Sigmoid colon (tissue), 7 donors: ENCODE results near the gene KCNIP4. TPM values are rescaled to one million over a fixed set of nuclear protein-coding genes. Genes with fewer than 3 reads are reported as not detected.

Source experiments
- DNase-seq: peaks from one replicate; pipeline ENCODE4 v3.0.0-alpha.2; 2019
- H3K27ac ChIP-seq, 4 donors: fragments of 200-600 bp; sonication (generic); one replicate each; pipeline ENCODE4 v1.5.1; 2016 to 2019; ENCODE audit warnings: mild to moderate bottlenecking in 1 of 4
- H3K27me3 ChIP-seq, 3 donors: fragments of 200-600 bp; sonication (generic); one replicate each; pipeline ENCODE4 v1.5.1; 2019; ENCODE audit warnings: mild to moderate bottlenecking in 1 of 3
- H3K36me3 ChIP-seq, 4 donors: fragments of 200-600 bp; sonication (generic); one replicate each; pipeline ENCODE4 v1.5.1; 2016 to 2019
- H3K4me1 ChIP-seq, 4 donors: fragments of 200-600 bp; sonication (generic); one replicate each; pipeline ENCODE4 v1.5.1; 2017 to 2019
- H3K4me3 ChIP-seq, 4 donors: fragments of 200-600 bp; sonication (generic); one replicate each; pipeline ENCODE4 v1.5.1; 2017 to 2019; ENCODE audit warnings: mild to moderate bottlenecking in 2 of 4, moderate library complexity in 1 of 4
- H3K9me3 ChIP-seq, 4 donors: fragments of 200-600 bp in 3 of 4; sonication (generic) in 3 of 4; one replicate each; pipeline versions ENCODE4 v1.5.1 to v1.6.1; 2013 to 2019
- EP300 ChIP-seq, 4 donors: sonication (generic); formaldehyde crosslinking; IDR thresholded peaks; one replicate each; pipeline ENCODE4 v1.6.1; 2017; ENCODE audit warnings: antibody characterized with exemption in 4 of 4
- POLR2A ChIP-seq, 2 donors: fragments of 450-650 bp; IDR thresholded peaks; one replicate each; pipeline ENCODE4 v1.6.1; 2016; ENCODE audit warnings: antibody characterized with exemption in 2 of 2, mild to moderate bottlenecking in 2 of 2, moderate library complexity in 2 of 2
- POLR2AphosphoS5 ChIP-seq, 4 donors: sonication (generic); formaldehyde crosslinking; IDR thresholded peaks; one replicate each; pipeline ENCODE4 v1.6.1; 2017; ENCODE audit warnings: antibody characterized with exemption in 4 of 4
- WGBS, 2 donors: extraction: QIAGEN DNeasy Blood & Tissue Kit; methylation state at CpG; one replicate each; pipeline ENCODE4 v1.1.7; 2013; 5-methylcytosine and 5-hydroxymethylcytosine counted together
- intact Hi-C: fragments of 100-400 bp; cut with DNase I; formaldehyde crosslinking; loops from one replicate; pipeline ENCODE4 v1.15.1; 2023
- polyA plus RNA-seq, 3 donors: library from polyadenylated mRNA; stranded (reverse); fragments of 200-250 nt; gene quantifications; one replicate each; pipeline ENCODE4 v1.2.3, GENCODE V29; 2013
- total RNA-seq, 4 donors: library from RNA; depleted of rRNA; stranded (reverse); fragments of >200 nt; gene quantifications; one replicate each; pipeline ENCODE4 v1.1.0, GENCODE V29; 2016
- TF ChIP-seq, protein P1 (sequence below), 4 experiments: fragments of 450-650 bp in 3 of 4; fragments of 200-600 bp in 1 of 4; IDR thresholded peaks; one replicate each; pipeline ENCODE4 v1.5.1; 2016 to 2019; ENCODE audit warnings: antibody characterized with exemption in 4 of 4, mild to moderate bottlenecking in 3 of 4, moderate library complexity in 2 of 4
- donor health status: healthy with polysubstance abuse.
- donor health status: Bipolar disorder and iron deficiency.
- donor health status: healthy.

The KCNIP4 gene
- total and polyA plus RNA-seq, 7 donors, result 0.60 to 28.5 (median 14.0) TPM; not detected in 1

GRCh38 chr4:20700007-20700761, 1248.4 kb downstream of the KCNIP4 start, which contains the start of gene PACRGL:
TSS of gene PACRGL (plus strand) at chr4:20700458. CDS start at chr4:20704482, 4,024 bp downstream.
- H3K4me1 ChIP-seq, result peaks cover 0 to 21% (median 12%) of the 10 kb centered on the region in 4 donors
- H3K9me3 ChIP-seq, result no peaks in the 10 kb centered on the region
- peak within 1 kb of the TSS; percentile 68 to 85 (median 76) for H3K4me3 ChIP-seq
- no peaks in the 10 kb centered on the region for H3K27me3 ChIP-seq
- DNase-seq, result peak; percentile 97
- intact Hi-C loops, result no loop called here
- peak within 1 kb of the TSS; percentile 80 to 84 (median 82) for H3K27ac ChIP-seq
- peaks cover 2 to 11% (median 6%) of the 10 kb centered on the region in 4 donors for H3K36me3 ChIP-seq
- TF ChIP-seq, protein P1, sequence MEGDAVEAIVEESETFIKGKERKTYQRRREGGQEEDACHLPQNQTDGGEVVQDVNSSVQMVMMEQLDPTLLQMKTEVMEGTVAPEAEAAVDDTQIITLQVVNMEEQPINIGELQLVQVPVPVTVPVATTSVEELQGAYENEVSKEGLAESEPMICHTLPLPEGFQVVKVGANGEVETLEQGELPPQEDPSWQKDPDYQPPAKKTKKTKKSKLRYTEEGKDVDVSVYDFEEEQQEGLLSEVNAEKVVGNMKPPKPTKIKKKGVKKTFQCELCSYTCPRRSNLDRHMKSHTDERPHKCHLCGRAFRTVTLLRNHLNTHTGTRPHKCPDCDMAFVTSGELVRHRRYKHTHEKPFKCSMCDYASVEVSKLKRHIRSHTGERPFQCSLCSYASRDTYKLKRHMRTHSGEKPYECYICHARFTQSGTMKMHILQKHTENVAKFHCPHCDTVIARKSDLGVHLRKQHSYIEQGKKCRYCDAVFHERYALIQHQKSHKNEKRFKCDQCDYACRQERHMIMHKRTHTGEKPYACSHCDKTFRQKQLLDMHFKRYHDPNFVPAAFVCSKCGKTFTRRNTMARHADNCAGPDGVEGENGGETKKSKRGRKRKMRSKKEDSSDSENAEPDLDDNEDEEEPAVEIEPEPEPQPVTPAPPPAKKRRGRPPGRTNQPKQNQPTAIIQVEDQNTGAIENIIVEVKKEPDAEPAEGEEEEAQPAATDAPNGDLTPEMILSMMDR (IDR thresholded peaks at IDR 0.05), result no peak
- TF ChIP-seq POLR2A (IDR thresholded peaks at IDR 0.05), result peak; percentile 18 to 40
- peak in 1 of 4 donors; percentile 1 for TF ChIP-seq EP300 (IDR thresholded peaks at IDR 0.05)
- peak; percentile 71 to 87 (median 76) for TF ChIP-seq POLR2AphosphoS5 (IDR thresholded peaks at IDR 0.05)
- 0% methylated on average over 60 of the region's 60 CpGs for WGBS, 2 donors

DNA sequence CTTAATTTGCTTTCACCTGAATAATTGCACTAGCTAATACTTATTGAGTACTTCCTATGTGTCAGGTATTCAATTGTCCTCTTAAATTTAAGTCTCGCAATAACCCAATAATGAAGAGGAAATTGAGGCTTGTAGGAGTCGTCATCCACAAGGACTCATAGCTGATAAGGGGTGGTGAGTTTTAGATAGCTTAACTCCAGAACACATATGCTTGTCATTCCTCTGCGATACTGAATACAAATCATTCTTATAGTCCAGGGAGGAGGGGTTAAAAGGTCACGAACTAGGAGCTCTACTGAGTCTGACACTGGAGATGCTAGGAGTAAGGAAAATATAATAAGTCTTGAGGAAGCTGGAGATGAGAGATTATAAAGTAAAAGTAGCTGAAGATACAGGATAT, 1249.8 kb downstream of the KCNIP4 start:
- H3K4me3 ChIP-seq, result no peak overlapping the region
- DNase-seq, result no peak
- H3K27me3 ChIP-seq, result no peaks in the 10 kb centered on the region
- TF ChIP-seq, protein P1 (IDR thresholded peaks at IDR 0.05), result no peak
- TF ChIP-seq EP300 (IDR thresholded peaks at IDR 0.05), result no peak
- TF ChIP-seq POLR2A (IDR thresholded peaks at IDR 0.05), result no peak
- TF ChIP-seq POLR2AphosphoS5 (IDR thresholded peaks at IDR 0.05), result no peak
- H3K36me3 ChIP-seq, result no peaks in the 10 kb centered on the region
- peaks cover 0 to 21% (median 12%) of the 10 kb centered on the region in 4 donors for H3K4me1 ChIP-seq
- 72 to 83% methylated on average over 4 of the region's 4 CpGs for WGBS, 2 donors
- H3K27ac ChIP-seq, result no peak overlapping the region
- intact Hi-C loops, result no loop called here
- H3K9me3 ChIP-seq, result no peaks in the 10 kb centered on the region

GRCh38 chr4:20698382-20698781, 1250.2 kb downstream of the KCNIP4 start:
- intact Hi-C loops, result no loop called here
- no peaks in the 10 kb centered on the region for H3K9me3 ChIP-seq
- no peak for DNase-seq
- H3K27me3 ChIP-seq, result no peaks in the 10 kb centered on the region
- no peaks in the 10 kb centered on the region for H3K36me3 ChIP-seq
- H3K4me1 ChIP-seq, result peaks cover 0 to 21% (median 12%) of the 10 kb centered on the region in 4 donors
- no peak overlapping the region for H3K27ac ChIP-seq
- WGBS, 2 donors, result 94% methylated on average over 4 of the region's 4 CpGs
- no peak overlapping the region for H3K4me3 ChIP-seq
- TF ChIP-seq POLR2A (IDR thresholded peaks at IDR 0.05) (no peak), POLR2AphosphoS5 (IDR thresholded peaks at IDR 0.05) (no peak), EP300 (IDR thresholded peaks at IDR 0.05) (no peak)
- TF ChIP-seq, protein P1 (IDR thresholded peaks at IDR 0.05), result no peak

- H3K4me1 ChIP-seq, result peaks cover 0 to 21% (median 12%) of the 10 kb centered on the region in 4 donors
- H3K27ac ChIP-seq, result no peak overlapping the region
- H3K27me3 ChIP-seq, result no peaks in the 10 kb centered on the region
- DNase-seq, result no peak
- no peak for TF ChIP-seq POLR2A (IDR thresholded peaks at IDR 0.05)
- no peak for TF ChIP-seq EP300 (IDR thresholded peaks at IDR 0.05)
- no peak for TF ChIP-seq POLR2AphosphoS5 (IDR thresholded peaks at IDR 0.05)
- TF ChIP-seq, protein P1 (IDR thresholded peaks at IDR 0.05), result no peak
- H3K4me3 ChIP-seq, result no peak overlapping the region
- no peaks in the 10 kb centered on the region for H3K9me3 ChIP-seq
- H3K36me3 ChIP-seq, result no peaks in the 10 kb centered on the region
- WGBS, 2 donors, result 93 to 95% methylated on average over 1 of the region's 1 CpG
- intact Hi-C loops, result no loop called here
Measured at GRCh38 chr4:20696815-20697214, 1251.8 kb downstream of the KCNIP4 start.
